Tibial nerve (tissue), 4 donors: ENCODE data around the gene HBP1. TPM values are rescaled to one million over a fixed set of nuclear protein-coding genes. Genes with fewer than 3 reads are reported as not detected.

Experiments used
- DNase-seq, 2 donors: peaks; one replicate each; pipeline ENCODE4 v3.0.0-alpha.2; 2019; ENCODE audit warnings: low spot score in 2 of 2
- H3K27ac ChIP-seq, 4 donors: fragments of 200-600 bp; sonication (generic) in 3 of 4; one replicate each; pipeline ENCODE4 v1.5.1; 2017 to 2019; ENCODE audit warnings: mild to moderate bottlenecking in 1 of 4
- H3K27me3 ChIP-seq, 2 donors: fragments of 200-600 bp; sonication (generic) in 1 of 2; one replicate each; pipeline versions ENCODE4 v1.5.1 to v1.6.0; 2017 to 2019
- H3K36me3 ChIP-seq, 3 donors: fragments of 200-600 bp; sonication (generic); one replicate each; pipeline ENCODE4 v1.5.1; 2018 to 2019
- H3K4me1 ChIP-seq, 4 donors: fragments of 200-600 bp; sonication (generic) in 3 of 4; one replicate each; pipeline ENCODE4 v1.5.1; 2017 to 2019
- H3K4me3 ChIP-seq, 4 donors: fragments of 200-600 bp; sonication (generic) in 3 of 4; one replicate each; pipeline ENCODE4 v1.5.1; 2017 to 2019; ENCODE audit warnings: mild to moderate bottlenecking in 1 of 4, moderate library complexity in 1 of 4
- H3K9me3 ChIP-seq, 4 donors: fragments of 200-600 bp; sonication (generic) in 3 of 4; one replicate each; pipeline ENCODE4 v1.5.1; 2017 to 2019
- CTCF ChIP-seq, 5 experiments: fragments of 200-600 bp in 3 of 5; fragments of 450-650 bp in 2 of 5; sonication (generic) in 3 of 5; IDR thresholded peaks; one replicate each; pipeline ENCODE4 v1.5.1; 2016 to 2019; ENCODE audit warnings: antibody characterized with exemption in 5 of 5, mild to moderate bottlenecking in 3 of 5, moderate library complexity in 2 of 5
- EP300 ChIP-seq, 2 donors: sonication (generic); formaldehyde crosslinking; IDR thresholded peaks; one replicate each; pipeline ENCODE4 v1.6.1; 2017; ENCODE audit warnings: antibody characterized with exemption in 2 of 2, mild to moderate bottlenecking in 1 of 2
- POLR2A ChIP-seq, 2 donors: fragments of 450-650 bp; IDR thresholded peaks; one replicate each; pipeline ENCODE4 v1.6.1; 2017; ENCODE audit warnings: antibody characterized with exemption in 2 of 2, mild to moderate bottlenecking in 2 of 2, moderate library complexity in 2 of 2
- WGBS, 2 donors: methylation state at CpG; one replicate each; pipeline ENCODE4 v1.1.5; 2018; 5-methylcytosine and 5-hydroxymethylcytosine counted together
- total RNA-seq, 4 donors: library from RNA; depleted of rRNA; stranded (reverse); fragments of >200 nt; gene quantifications; one replicate each; pipeline ENCODE4 v1.1.0, GENCODE V29; 2016

The HBP1 gene
- total RNA-seq, 4 donors from 2014 or later, result 78.9 to 157 (median 123) TPM

- H3K36me3 ChIP-seq, result peaks cover 0 to 47% (median 0%) of the 10 kb centered on the region in 3 donors
- TF ChIP-seq EP300 (IDR thresholded peaks at IDR 0.05) (no peak), CTCF (IDR thresholded peaks at IDR 0.05) (no peak), POLR2A (IDR thresholded peaks at IDR 0.05) (no peak)
- WGBS, 2 donors, result 95 to 97% methylated on average over 5 of the region's 5 CpGs
- H3K27me3 ChIP-seq, result no peaks in the 10 kb centered on the region
- H3K9me3 ChIP-seq, result peaks cover 0 to 22% (median 5%) of the 10 kb centered on the region in 4 donors
- H3K4me3 ChIP-seq, result no peak overlapping the region
- H3K4me1 ChIP-seq, result no peaks in the 10 kb centered on the region
- no peak overlapping the region for H3K27ac ChIP-seq
- DNase-seq, result no peak
Observed at GRCh38 chr7:107248551-107249316, 79.9 kb downstream of the HBP1 start.

GRCh38 chr7:107251963-107252362 is 83.2 kb downstream of the HBP1 start:
- Histone ChIP-seq H3K36me3 (peaks cover 0 to 19% (median 0%) of the 10 kb centered on the region in 3 donors), H3K4me3 (no peak overlapping the region), H3K9me3 (no peaks in the 10 kb centered on the region), H3K27ac (no peak overlapping the region), H3K4me1 (no peaks in the 10 kb centered on the region), H3K27me3 (no peaks in the 10 kb centered on the region)
- TF ChIP-seq CTCF (IDR thresholded peaks at IDR 0.05) (no peak), EP300 (IDR thresholded peaks at IDR 0.05) (no peak), POLR2A (IDR thresholded peaks at IDR 0.05) (no peak)
- DNase-seq, result no peak
- WGBS, 2 donors, result 85 to 94% methylated on average over 3 of the region's 3 CpGs

Other genes with a start within 250 kb of the HBP1 start
- 10 to 100 TPM; 33.1 to 54.6 (median 51.5) TPM for gene PRKAR2B, start 124.3 kb upstream of the HBP1 start, total RNA-seq